ENCODE measurements around the gene PLIN4. TPM values are rescaled to one million over a fixed set of nuclear protein-coding genes. Genes with fewer than 3 reads are reported as not detected.

The PLIN4 gene
- total RNA-seq, 2 donors from 2014 or later = 0.05 TPM; not detected in 1

- H3K36me3 Mint-ChIP-seq (ENCODE audit: low read depth) = no peaks in the 10 kb centered on the region
- H3K27ac Mint-ChIP-seq = no peak overlapping the region
- no peaks in the 10 kb centered on the region for H3K27me3 Mint-ChIP-seq
- no peaks in the 10 kb centered on the region for H3K4me1 Mint-ChIP-seq
- no peak for ATAC-seq (replicated peaks)
- no peak overlapping the region for H3K4me3 Mint-ChIP-seq
- no peaks in the 10 kb centered on the region for H3K9me3 Mint-ChIP-seq
These were observed 7.6 kb downstream of the PLIN4 start for GRCh38 chr19:4510435-4511255.

GRCh38 chr19:4508698-4509097, 9.6 kb downstream of the PLIN4 start:
- Mint-ChIP-seq H3K36me3 (ENCODE audit: low read depth) (no peaks in the 10 kb centered on the region), H3K4me3 (no peak overlapping the region), H3K4me1 (no peaks in the 10 kb centered on the region), H3K27ac (no peak overlapping the region), H3K27me3 (no peaks in the 10 kb centered on the region), H3K9me3 (no peaks in the 10 kb centered on the region)
- no peak for ATAC-seq (replicated peaks)

GRCh38 chr19:4507804-4508203, 10.5 kb downstream of the PLIN4 start:
- Mint-ChIP-seq H3K27ac (no peak overlapping the region), H3K4me3 (no peak overlapping the region), H3K4me1 (no peaks in the 10 kb centered on the region), H3K9me3 (no peaks in the 10 kb centered on the region), H3K27me3 (no peaks in the 10 kb centered on the region), H3K36me3 (ENCODE audit: low read depth) (no peaks in the 10 kb centered on the region)
- no peak for ATAC-seq (replicated peaks)

GRCh38 chr19:4507150-4507452, 11.2 kb downstream of the PLIN4 start:
- H3K27me3 Mint-ChIP-seq = no peaks in the 10 kb centered on the region
- H3K4me3 Mint-ChIP-seq = no peak overlapping the region
- no peaks in the 10 kb centered on the region for H3K36me3 Mint-ChIP-seq (ENCODE audit: low read depth)
- no peaks in the 10 kb centered on the region for H3K4me1 Mint-ChIP-seq
- no peak for ATAC-seq (replicated peaks)
- no peak overlapping the region for H3K27ac Mint-ChIP-seq
- H3K9me3 Mint-ChIP-seq = no peaks in the 10 kb centered on the region

- Mint-ChIP-seq H3K4me3 (no peak overlapping the region), H3K9me3 (no peaks in the 10 kb centered on the region), H3K27me3 (no peaks in the 10 kb centered on the region), H3K27ac (no peak overlapping the region), H3K36me3 (ENCODE audit: low read depth) (no peaks in the 10 kb centered on the region), H3K4me1 (no peaks in the 10 kb centered on the region)
- peak; percentile 50 for ATAC-seq (replicated peaks)
These were observed 11.7 kb downstream of the PLIN4 start for GRCh38 chr19:4506449-4507149.

- no peaks in the 10 kb centered on the region for H3K9me3 Mint-ChIP-seq
- no peaks in the 10 kb centered on the region for H3K27me3 Mint-ChIP-seq
- peak; percentile 13 for ATAC-seq (replicated peaks)
- H3K27ac Mint-ChIP-seq = no peak overlapping the region
- H3K4me1 Mint-ChIP-seq = no peaks in the 10 kb centered on the region
- H3K36me3 Mint-ChIP-seq (ENCODE audit: low read depth) = peaks cover 2% of the 10 kb centered on the region
- H3K4me3 Mint-ChIP-seq = no peak overlapping the region
These were observed 12.5 kb downstream of the PLIN4 start for GRCh38 chr19:4505570-4506448.

GRCh38 chr19:4504891-4505569, 13.3 kb downstream of the PLIN4 start:
- no peaks in the 10 kb centered on the region for H3K9me3 Mint-ChIP-seq
- H3K27ac Mint-ChIP-seq = no peak overlapping the region
- no peaks in the 10 kb centered on the region for H3K27me3 Mint-ChIP-seq
- no peak for ATAC-seq (replicated peaks)
- no peaks in the 10 kb centered on the region for H3K4me1 Mint-ChIP-seq
- H3K4me3 Mint-ChIP-seq = no peak overlapping the region
- peaks cover 10% of the 10 kb centered on the region for H3K36me3 Mint-ChIP-seq (ENCODE audit: low read depth)

- no peaks in the 10 kb centered on the region for H3K4me1 Mint-ChIP-seq
- ATAC-seq (replicated peaks) = no peak
- H3K27ac Mint-ChIP-seq = no peak overlapping the region
- H3K36me3 Mint-ChIP-seq (ENCODE audit: low read depth) = peaks cover 18% of the 10 kb centered on the region
- H3K9me3 Mint-ChIP-seq = no peaks in the 10 kb centered on the region
- no peaks in the 10 kb centered on the region for H3K27me3 Mint-ChIP-seq
- H3K4me3 Mint-ChIP-seq = no peak overlapping the region
These were observed 14.0 kb downstream of the PLIN4 start for GRCh38 chr19:4504297-4504701.

GRCh38 chr19:4503825-4504170, 14.5 kb downstream of the PLIN4 start:
- peaks cover 20% of the 10 kb centered on the region for H3K36me3 Mint-ChIP-seq (ENCODE audit: low read depth)
- no peaks in the 10 kb centered on the region for H3K4me1 Mint-ChIP-seq
- H3K27ac Mint-ChIP-seq = no peak overlapping the region
- H3K4me3 Mint-ChIP-seq = no peak overlapping the region
- no peak for ATAC-seq (replicated peaks)
- H3K9me3 Mint-ChIP-seq = no peaks in the 10 kb centered on the region
- no peaks in the 10 kb centered on the region for H3K27me3 Mint-ChIP-seq

- Mint-ChIP-seq H3K9me3 (no peaks in the 10 kb centered on the region), H3K27ac (no peak overlapping the region), H3K4me3 (no peak overlapping the region), H3K4me1 (no peaks in the 10 kb centered on the region), H3K27me3 (no peaks in the 10 kb centered on the region), H3K36me3 (ENCODE audit: low read depth) (peaks cover 20% of the 10 kb centered on the region)
- ATAC-seq (replicated peaks) = no peak
These were observed 15.0 kb downstream of the PLIN4 start for GRCh38 chr19:4503132-4503824.

GRCh38 chr19:4502282-4503131, 15.8 kb downstream of the PLIN4 start:
- Mint-ChIP-seq H3K27me3 (no peaks in the 10 kb centered on the region), H3K36me3 (ENCODE audit: low read depth) (peaks cover 20% of the 10 kb centered on the region), H3K9me3 (no peaks in the 10 kb centered on the region), H3K27ac (no peak overlapping the region), H3K4me1 (no peaks in the 10 kb centered on the region), H3K4me3 (no peak overlapping the region)
- ATAC-seq (replicated peaks) = no peak

- H3K27me3 Mint-ChIP-seq = no peaks in the 10 kb centered on the region
- no peak for ATAC-seq (replicated peaks)
- peaks cover 20% of the 10 kb centered on the region for H3K36me3 Mint-ChIP-seq (ENCODE audit: low read depth)
- H3K4me1 Mint-ChIP-seq = no peaks in the 10 kb centered on the region
- H3K4me3 Mint-ChIP-seq = no peak overlapping the region
- no peak overlapping the region for H3K27ac Mint-ChIP-seq
- H3K9me3 Mint-ChIP-seq = no peaks in the 10 kb centered on the region
These were observed 16.6 kb downstream of the PLIN4 start for GRCh38 chr19:4501691-4502090.

GRCh38 chr19:4500841-4501591, 17.3 kb downstream of the PLIN4 start:
- H3K9me3 Mint-ChIP-seq = no peaks in the 10 kb centered on the region
- ATAC-seq (replicated peaks) = no peak
- H3K27ac Mint-ChIP-seq = no peak overlapping the region
- H3K36me3 Mint-ChIP-seq (ENCODE audit: low read depth) = peaks cover 23% of the 10 kb centered on the region
- no peaks in the 10 kb centered on the region for H3K27me3 Mint-ChIP-seq
- no peaks in the 10 kb centered on the region for H3K4me1 Mint-ChIP-seq
- no peak overlapping the region for H3K4me3 Mint-ChIP-seq
